Raji (cell line): ENCODE measurements around the gene PALD1.

Source experiments
- POLR2A ChIP-seq: IDR thresholded peaks from 2 replicates; pipeline ENCODE4 v1.6.1; 2011; ENCODE audit warnings: low read depth, low read length, control low read depth; ENCODE audit not compliant: insufficient read depth

Gene PALD1

GRCh38 chr10:70541736-70542564 lies 63.4 kb downstream of the PALD1 start:
- no peak for TF ChIP-seq POLR2A

DNA sequence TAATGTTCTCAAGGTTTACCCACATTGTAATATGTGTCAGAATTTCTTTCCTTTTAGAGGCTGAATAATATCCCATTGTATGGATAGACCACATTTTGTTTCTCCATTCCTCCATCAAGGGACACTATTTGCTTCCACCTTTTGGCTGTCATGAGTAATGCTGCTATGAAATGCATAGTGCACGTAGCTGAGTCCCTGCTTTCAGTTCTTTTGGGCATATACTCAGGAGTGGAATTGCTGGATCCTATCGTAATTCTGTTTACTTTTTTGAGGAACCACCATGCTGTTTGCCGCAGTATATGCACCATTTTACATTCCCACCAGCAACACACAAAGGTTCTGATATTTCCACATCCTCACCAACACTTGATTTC lies 64.0 kb downstream of the PALD1 start:
- TF ChIP-seq POLR2A = no peak

DNA sequence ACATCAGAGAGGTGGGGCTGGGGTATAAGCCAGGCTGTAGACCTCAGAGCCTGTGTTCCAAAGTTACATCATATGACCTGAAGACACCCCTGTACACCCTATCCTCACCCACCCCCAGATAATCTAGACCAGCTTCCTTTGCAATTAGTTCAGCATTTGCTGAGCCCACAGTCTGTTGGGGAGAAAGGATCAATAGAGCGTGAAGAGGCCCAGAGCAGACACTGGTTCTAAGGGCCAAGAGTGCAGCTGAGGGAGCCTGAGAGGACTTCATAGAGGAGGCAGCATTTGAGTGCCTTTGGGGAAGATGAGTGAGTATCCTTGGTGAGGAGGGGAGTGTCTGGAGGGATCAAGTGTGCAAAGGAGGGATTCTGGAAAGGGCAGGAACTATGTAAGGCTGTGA lies 65.3 kb downstream of the PALD1 start:
- TF ChIP-seq POLR2A = no peak

DNA sequence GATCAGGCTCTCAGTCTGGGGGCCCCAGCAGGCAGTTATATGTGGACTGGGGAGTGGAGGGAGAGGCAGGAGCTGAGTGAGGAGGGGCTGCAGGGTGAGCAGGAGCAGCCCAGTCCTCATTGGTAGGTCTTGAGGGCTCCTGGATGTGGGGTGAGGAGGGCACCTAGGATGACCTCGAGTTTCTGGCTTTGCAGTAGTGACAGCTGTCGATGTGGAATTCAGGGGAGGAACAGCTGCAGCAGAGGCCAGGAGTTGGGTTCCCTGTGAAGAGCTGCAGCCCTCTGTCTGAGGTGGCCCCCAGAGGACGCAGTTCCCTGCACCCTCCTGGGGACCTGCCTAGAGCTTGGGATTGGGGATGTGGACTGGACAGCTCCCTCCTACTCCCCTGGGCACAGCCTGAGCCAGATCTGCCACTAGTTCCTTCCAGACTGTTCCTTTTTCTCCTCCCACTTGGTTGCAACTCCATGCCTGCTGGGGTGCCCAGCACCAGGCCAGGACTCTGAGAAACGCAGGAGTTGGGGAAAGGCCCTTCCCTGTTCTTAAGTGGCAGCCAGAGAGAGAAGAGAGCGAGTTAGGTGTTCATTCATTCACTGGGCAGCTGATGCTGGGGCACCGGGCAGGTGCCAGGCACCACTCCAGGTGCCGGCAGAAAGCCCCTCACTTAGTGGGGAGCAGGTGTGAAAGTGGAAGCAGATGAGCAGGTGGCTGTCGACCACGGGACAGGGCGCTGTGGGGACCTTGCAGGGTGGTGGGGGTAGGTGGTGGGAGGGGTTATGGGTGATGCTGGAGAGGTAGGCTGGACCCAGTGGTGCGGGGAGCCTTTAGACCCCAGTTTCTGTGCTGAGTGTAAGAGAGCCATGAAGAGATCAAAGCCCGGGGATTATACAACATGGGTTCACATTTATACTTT lies 66.1 kb downstream of the PALD1 start:
- TF ChIP-seq POLR2A = no peak

- TF ChIP-seq POLR2A = no peak
Observed at GRCh38 chr10:70546584-70546983, 68.0 kb downstream of the PALD1 start.

GRCh38 chr10:70549351-70549961 lies 70.9 kb downstream of the PALD1 start:
- no peak for TF ChIP-seq POLR2A

GRCh38 chr10:70549962-70550458 lies 71.4 kb downstream of the PALD1 start:
- no peak for TF ChIP-seq POLR2A

DNA sequence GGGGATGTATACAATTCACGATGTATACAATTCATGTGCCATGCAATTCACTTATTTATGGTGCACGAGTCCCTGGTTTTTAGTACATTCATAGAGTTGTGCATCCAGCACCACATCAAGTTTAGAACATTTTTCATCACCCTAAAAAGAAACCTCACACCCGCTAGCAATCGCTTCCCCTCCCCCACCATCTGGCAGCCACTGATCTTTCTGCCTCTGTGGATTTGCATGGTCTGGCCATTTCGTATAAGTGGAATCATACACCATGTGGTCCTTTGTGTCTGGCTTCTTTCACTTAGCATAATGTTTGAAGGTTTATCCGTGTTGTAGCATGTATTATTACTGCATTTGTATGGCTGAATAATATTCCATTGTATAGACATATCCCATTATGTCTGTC lies 71.9 kb downstream of the PALD1 start:
- TF ChIP-seq POLR2A = no peak

- no peak for TF ChIP-seq POLR2A
Observed at GRCh38 chr10:70551466-70551865, 72.9 kb downstream of the PALD1 start.

GRCh38 chr10:70551971-70552422 lies 73.4 kb downstream of the PALD1 start:
- no peak for TF ChIP-seq POLR2A

DNA sequence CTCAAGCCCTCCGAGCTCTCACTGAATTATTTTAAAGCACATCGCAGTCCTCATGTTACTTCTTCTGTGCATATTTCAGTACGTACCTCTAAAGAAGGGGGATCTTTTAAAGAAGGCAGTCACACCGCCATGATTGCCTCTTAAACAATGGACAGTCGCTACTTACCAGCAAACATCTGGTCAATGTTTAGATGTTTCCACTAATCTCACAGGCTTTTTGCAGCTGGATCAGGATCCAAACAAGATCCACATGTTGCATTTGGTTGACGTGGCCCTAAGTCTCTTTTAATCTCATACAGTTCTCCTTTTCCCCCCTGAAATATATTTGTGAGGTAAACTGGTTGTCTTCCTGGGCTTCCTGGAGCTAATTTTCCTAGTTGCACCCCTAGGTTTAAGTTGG lies 74.0 kb downstream of the PALD1 start:
- TF ChIP-seq POLR2A = no peak

DNA sequence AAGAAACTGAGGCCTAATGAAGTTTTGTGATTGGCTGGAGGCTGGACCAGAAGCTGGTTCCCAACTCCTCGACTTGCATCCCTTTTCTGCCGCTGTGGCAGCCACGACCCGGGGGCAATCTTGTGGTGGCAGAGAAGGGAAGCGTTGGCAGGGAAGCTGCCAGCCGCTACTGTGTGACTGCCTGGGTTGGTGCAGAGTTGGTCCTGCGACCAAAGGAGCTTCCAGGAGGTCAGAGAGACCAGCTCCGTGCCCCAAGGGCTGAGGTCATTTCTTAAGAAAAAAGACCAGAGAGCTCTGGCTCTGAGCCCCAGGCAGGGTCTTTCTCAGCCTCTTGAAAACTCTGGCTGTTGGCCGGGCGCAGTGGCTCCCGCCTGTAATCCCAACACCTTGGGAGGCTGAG lies 76.8 kb downstream of the PALD1 start:
- no peak for TF ChIP-seq POLR2A

DNA sequence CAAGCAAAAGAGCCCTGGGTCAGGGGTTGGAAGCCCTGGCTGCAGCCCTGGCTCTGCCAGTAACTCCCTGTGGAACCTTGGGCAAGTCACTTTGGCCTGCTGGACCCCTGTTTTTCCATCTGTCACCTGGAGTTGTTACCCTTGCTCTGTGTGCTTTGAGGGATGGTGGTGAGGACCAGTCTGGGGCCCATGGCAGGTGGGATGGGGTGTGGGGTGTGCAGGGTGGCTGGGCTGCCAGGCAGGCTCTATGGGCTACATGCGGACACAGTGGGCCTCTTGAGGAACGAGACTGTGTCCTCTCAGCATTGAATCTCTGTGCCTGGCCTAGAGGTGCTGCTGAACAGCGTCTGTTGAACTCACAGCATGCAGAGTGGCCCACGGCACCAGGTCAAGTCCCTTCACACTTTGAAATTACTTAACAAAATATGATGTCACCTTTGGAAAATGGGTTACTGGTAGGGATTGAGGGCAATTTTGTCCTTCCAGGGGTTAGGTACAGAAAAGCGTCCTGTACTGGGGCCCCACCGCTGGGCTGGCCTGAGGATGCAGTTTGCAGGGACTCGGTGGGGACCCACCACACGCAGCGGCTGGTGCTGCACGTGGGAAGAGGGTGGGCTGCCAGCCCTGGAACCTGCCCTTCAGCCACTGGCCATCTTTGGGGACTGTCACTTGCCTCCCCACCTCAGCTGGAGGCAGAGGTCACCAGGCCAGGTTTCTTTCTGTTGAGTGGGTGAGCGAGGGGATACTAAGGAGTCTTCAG lies 78.7 kb downstream of the PALD1 start:
- no peak for TF ChIP-seq POLR2A

DNA sequence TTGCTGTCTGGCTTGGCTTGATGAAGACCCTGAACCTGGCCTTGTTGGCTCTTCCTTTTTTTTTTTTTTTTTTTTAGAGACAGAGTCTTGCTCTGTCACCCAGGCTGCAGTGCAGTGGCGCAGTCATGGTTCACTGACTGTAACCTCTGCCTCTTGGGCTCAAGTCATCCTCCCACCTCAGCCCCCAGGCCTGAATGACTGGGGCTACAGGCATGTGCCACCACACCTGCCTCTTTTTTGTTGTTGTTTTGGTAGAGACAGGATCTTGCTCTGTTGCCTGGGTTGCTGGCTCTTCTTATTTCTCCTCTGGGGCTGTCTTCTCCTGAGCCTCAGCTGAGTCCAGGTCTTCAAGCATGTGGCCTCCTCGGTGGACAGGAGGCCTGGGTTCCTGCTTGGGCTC lies 79.3 kb downstream of the PALD1 start:
- TF ChIP-seq POLR2A = no peak

DNA sequence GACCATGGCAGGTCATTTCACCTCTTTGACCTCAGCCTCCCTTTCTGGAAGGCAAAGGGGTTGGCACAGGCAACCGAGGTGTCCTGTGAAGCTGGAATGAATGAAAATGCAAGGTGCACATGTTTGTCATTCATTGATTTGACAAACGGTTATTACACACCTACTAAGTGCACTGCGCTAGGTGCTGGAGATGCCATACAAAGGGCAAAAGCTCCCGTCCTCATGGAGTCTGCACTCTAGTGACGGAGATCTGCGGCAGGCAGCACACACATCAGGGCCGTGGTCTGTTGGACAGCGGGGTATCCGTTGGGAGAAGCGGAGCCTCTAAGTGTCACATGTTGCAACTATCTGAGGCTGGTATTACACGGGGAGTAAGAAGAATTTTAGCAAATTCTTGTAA lies 79.7 kb downstream of the PALD1 start:
- no peak for TF ChIP-seq POLR2A
